ENCODE measurements around the gene GNB4.

Gene GNB4

DNA sequence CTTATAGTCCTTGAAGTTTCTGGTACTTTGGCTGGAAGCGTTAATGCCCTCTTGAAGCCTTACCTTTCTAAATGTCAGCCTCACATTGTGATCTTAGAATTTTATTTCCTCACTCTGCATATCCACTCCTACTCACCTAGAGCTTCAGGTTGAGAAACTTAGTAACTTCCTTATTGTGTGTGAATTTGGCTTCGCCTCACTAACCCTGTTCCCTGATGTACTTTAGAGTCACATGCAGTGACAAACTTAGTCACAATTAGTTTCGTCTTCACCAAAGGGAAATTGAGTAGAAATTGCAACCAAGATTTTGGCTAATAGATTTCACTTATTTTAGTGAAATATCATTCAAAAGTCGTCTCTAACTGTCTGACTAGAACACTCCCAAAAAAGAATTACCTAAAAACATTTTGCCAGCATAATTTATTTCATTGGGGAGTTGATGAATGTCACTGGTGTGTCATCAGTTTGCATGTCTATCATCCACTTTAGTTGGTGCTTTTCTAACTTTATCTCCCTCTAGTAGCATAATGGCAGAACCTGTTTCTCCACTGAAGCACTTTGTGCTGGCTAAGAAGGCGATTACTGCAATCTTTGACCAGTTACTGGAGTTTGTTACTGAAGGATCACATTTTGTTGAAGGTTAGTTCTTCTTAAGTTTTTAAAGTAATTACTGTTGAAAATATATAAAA, 102.8 kb downstream of the GNB4 start:
- no peak for DNase-seq

DNA sequence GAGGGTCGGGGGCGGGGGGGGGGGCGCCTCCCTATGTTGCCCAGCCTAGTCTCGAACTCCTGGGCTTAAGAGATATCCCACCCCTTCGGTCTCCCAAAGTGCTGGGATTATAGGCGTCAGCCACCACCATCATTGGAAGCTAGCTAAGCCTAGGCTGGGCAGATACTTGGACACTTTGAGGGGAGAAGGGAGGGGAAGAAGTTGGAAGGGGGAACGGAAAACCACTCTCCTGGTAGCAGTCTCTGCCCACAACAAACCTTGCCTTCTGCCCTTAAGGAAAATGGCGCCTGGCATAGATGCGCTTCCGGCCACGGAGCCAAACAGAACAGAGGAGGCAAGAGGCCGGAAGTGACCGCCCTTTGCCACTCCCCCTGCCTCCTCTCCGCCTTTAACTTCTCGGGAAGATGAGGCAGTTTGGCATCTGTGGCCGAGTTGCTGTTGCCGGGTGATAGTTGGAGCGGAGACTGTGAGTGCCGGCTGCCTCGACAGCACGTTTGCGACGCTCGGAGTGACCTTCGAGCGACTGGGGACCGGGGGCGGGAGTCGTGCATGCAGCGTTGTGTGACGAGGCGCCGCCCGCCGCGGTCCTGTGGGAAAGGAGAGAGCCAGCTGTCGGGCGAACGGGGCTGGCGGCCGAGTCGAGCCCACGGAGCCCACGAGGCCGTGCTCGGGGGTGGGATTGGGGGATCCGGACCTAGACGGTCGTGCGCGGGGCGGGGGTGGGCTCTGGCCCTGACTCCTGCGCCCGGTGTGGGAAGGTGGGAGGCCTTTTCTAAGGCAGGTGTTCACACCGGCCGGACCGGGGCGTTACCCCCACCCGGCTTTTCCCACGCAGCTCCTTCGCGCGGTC, 103.7 kb downstream of the GNB4 start, which contains the start of gene MFN1:
Gene MFN1 (plus strand): TSS at position 365 of the 850 bp plus-strand sequence. CDS start 1,143 bp downstream, outside the sequence.
- peak; percentile 93 for DNase-seq

Measured in COR-L47 (cell line).